ENCODE measurements around the gene KLK15.
"Not testable (repeated sequence)": the region's sequence is repeated elsewhere in the genome, so short reads cannot be mapped to it uniquely, and the experiment has no call there.

KLK15 gene

DNA sequence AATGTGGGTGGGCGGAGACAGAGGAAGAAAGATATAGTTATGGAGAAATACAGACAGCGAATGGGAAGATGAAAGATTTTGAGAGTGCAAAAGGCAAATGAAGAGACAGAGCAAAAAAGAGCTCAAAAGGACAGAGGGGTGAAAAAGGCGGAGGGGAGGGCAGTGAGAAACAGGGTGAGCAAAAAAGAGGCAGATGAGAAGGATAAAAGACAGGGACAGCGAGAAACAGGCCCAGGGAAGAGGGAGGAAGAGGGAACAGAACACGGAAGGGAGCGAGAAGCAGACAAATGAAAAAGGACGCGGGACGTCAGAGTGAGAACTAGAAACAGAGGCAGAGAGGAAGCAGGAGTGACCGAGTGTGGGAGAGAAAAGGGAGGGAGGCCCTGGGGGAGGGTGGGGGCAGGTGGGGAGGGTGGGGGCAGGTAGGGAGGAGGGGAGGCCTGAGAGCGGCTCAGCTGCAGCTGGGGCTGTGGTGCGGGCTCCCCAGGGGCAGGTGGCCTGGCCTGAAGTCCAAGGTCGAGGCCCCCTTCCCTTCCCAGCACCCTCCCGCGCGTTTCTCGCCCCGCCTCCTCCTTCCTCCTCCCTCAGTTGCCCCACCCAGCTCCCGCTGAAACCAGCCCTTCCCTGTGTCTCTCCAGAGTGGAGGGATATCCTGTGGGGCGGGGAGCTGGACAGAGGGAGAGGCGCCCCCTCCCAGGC, 12.7 kb downstream of the KLK15 start:
- no peak for DNase-seq (ENCODE audit: low read depth)

DNA sequence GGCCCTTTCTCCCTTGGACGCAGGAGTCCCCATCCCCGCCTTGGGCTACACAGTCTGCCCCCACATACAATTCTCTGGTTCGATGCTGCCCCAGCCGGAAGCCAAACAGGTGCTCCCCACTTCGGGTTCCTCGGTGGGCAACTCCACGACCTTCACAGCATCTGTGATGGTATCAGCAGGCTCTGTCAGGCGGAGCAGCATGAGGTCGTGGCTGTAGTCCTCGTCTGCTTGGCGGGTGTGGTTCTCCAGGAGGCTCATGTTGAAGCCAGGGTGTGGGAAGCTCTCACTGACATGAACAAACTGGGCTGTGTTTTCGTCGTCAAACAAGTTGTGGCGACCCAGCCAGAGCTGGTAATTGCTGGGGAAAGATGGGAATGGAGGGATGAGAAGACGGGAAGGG, 13.3 kb downstream of the KLK15 start:
- DNase-seq (ENCODE audit: low read depth): no peak

DNA sequence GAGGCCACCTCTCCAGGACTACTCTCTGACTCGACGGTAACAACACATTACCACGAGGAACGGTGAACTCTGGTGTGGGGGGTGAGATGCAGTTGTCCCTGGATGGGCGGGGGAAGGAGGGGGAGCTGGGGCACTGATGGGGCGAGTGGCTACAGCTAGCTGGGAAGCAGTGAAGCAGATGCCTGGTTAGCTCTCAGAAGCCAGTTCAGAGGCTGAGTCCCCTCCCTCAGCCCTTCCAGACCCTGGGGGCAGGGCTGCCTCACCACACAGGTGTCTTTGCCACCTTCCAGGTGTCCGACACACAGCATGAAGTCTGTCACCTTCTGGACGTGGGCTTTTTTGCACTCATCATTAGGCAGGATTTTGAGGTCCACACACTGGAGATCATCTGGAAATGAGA, 13.7 kb downstream of the KLK15 start:
- no peak for DNase-seq (ENCODE audit: low read depth)

DNA sequence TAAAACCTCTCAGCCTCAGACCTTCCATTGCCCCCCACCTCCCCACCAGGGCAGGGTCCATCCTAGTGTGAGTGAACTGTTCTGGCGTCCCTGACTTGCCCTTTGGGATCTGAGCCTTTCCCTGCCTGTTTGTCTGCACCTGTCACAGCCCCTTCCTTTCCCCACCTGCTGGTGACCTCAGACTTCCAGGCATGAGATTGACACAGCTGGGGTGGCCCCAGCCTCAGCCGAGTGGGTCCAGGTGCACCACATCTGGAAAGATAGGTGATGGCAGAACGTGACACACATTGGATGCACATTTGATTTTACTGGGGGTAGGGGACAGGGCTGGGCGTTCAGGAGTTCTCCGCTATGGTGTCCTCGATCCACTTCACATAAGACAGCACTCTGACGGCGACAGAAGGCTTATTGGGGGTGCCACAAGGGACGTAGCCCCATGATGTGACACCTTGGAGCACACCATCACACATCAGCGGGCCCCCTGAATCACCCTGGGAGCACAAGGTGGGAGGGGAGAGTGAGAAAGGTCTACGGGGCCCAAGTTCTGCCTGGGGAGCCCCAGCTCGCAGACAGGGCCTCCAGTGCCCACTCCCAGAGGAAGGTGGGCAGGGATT, 14.4 kb downstream of the KLK15 start:
- DNase-seq (ENCODE audit: low read depth): no peak

DNA sequence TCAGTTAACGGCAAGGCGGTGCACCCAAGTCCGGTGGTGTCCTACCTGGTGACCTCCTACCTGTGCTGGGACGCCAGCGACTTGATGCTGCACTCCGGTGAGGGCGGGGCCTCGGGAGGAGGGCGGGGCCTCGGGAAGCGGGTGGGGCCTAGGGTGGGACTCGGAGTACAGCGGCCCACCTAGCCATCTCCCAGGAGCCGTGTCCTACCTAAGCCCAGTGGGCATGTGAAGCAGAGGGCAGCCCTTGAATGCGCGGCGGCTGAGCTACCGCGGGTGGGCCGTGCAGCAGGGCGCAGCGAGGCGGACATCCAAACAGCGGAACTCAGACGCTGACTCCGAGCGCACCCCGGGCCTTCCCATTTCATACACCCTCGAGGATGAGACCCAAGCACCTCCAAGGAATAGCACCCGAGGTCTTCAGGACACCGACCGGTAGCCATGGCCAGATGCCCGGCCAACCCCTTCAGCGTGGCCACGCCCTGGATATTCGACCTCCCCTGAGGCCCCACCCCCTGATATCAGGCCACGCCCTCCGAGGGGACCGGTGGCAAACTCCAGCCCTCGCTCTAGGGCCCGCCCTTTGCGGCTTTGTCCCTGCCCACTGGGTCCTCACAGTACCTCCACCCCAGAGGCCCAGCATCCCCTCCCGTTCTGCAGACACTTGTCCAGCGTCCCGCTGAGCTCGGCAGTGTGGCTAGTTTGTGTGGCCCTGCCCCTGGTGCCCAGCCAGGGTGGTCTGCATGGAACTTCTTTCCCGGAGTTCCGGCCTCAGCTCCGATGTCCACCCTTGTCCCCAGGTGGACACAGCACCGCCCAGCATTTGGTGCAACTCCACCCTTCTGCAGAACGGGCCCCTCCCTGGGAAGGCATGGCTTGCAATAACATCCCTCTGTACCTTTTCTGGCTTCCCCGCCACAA, 15.2 kb downstream of the KLK15 start:
- peak; percentile 35 for DNase-seq (ENCODE audit: low read depth)

DNA sequence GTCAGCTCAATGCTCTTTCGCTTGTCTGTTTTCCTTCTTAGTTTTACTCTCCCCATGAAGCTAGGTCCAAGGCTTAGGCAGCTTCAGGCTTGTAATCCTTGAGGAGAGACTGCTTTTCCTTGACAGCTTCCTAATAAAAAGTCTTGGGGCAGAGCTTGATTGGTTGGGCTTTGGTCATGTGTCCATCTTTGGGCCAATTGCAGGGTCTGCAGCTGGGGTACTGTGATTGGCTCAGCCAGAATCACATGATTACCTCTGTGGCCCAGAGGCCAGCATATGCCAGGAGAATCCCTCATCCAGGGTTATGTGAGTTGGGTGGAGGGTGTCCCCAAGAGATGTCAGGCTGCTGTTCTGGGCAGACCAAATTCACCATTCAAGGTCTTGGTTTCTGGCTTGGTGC, 17.9 kb downstream of the KLK15 start:
- no peak for DNase-seq (ENCODE audit: low read depth)

DNA sequence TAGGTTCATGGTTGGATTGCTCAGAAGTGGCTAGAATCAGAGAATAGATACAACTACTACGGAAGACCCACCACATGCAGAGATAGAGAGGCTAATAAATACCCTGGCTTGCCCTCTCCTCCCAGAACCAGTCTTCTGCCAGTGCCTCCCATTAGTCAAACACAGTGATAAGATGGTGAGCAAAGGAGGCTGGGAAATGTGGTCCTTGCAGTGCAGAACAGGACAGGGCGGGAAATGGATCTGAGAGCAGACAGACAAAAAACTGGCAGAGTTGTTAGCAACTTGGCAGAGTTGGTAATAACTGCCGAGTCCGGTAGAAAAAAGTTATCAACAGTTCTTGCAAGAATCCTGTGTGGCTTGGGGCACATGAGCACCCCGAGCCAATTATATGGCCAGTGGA, 18.5 kb downstream of the KLK15 start:
- DNase-seq (ENCODE audit: low read depth): no peak

DNA sequence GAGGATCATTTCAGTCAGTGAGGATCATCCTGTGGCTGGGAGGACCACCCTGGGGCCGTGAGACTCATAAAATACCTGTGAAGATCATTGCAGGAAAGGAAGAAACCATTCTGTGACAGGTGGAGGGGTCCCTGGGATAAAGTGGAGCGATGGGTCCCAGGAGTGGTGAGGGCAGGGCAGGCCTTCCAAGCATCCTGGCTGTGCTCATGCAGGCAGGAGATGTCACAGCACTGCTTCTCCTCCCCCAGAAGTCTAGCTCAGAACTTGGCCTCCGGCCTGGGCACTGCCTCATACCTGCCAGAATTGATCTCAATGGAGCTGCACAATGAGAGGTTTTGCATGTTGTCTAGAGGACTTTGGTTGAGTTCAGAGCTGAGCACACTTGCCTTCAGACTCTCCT, 20.9 kb downstream of the KLK15 start:
- DNase-seq (ENCODE audit: low read depth): no peak

DNA sequence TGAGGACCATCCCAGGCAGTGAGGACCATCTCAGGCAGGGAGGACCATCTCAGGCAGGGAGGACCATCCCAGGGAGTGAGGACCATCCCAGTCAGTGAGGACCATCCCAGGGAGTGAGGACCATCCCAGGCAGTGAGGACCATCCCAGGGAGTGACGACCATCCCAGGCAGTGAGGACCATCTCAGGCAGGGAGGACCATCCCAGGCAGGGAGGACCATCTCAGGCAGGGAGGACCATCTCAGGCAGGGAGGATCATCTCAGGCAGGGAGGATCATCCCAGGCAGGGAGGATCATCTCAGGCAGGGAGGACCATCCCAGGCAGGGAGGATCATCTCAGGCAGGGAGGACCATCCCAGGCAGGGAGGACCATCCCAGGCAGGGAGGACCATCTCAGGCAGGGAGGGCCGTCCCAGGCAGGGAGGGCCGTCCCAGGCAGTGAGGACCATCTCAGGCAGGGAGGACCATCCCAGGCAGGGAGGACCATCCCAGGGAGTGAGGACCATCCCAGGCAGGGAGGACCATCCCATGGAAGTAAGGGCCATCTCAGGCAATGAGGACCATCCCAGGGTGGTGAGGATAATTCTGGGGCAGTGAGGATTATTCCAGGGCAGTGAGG, 21.6 kb downstream of the KLK15 start:
- DNase-seq (ENCODE audit: low read depth): not testable (repeated sequence)

DNA sequence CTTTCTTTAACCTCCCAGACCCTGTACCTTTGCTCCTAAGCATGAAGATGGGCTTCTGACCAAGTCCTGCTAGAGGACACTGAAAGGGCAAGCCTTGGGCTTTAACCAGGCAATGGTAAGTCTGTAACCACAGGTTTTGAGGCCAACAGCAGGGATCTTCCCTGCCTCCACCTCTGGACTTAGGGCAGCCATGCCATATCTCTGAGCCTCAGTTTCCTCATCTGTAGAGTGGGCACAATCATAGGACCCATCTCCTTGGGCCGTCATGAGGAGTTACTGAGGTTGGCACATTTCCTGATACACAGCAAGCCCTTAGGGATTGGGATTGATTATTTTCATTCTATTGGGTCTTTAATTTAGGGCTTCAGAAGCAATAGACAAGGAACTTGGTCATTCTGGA, 24.5 kb downstream of the KLK15 start:
- no peak for DNase-seq (ENCODE audit: low read depth)

DNA sequence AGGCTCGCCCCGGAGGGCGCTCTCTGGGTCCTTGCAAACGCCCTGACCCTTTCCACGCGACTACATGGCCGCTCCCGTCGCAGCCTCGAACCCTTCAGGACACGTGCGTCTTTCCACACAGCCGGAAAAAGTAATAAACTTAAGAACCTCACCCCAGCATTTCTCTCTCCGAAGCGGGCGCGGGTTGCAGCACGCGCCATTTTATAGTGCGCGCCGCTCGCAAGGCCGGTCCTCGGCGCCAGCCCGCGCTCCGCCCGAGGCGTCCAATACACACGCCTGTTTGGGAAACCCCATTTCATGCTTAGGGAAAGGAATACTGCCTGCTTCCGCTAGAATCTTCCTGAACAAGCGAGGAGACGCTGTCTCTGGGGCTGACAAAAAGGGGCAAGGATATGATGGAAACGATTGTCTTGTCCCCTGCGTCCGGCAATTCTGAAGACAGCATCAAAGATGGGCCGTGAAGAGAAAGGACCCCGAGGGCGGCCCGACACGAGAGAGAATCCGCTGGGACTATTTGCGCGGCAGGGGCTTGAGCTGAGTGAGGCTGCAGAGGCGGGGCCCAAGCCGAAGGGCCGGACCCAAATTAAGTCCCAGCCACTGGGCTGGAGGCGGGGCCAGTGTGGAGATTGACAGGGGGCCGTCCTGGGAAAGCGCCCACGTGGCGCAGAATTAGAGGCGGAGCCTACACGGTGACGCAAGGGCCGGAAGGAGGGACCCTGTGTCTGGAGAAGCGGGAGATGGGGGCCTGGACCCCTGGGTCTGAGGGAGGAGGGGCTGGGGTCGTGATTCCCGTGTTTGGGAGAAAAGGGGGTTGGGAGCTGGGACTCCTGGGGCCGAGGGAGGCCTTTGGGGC, 28.7 kb downstream of the KLK15 start:
- DNase-seq (ENCODE audit: low read depth): peak; percentile 98

DNA sequence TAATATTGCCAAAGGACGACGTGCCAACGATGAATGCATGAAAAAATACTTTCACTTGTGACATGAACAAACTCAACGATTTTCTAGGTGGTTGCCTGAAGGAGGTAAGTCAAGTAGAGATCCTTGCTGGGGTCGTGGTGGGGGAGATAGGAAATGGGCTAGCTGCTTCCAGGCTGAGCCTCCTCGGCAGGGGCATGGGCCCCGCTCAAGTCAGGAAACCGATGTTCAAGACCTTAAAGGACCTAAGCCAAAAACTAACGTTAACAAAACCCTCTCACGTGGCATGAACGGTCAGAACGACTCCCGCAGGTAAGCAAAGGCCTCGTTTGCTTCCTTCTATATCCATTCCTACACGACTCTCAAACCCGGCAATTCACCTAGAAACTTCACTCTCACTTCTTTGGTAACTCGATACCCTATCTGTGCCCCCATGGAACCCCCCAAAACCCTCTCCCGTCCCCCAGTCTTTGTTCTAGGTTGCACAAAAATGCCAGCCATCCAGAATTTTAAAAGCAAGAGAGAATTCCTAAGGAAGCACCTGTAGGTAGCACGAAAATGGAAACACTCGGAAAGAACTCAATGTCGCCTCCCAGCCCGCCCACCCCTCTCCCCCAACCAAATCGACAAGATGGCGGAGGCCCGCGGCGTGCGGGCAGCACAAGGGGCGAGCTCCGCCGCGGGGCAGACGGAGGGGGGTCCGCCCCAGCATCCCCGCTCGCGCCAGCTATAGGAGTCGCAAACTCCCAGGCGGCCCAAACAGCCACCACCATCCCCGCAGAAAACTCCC, 29.5 kb downstream of the KLK15 start:
- DNase-seq (ENCODE audit: low read depth): no peak

DNA sequence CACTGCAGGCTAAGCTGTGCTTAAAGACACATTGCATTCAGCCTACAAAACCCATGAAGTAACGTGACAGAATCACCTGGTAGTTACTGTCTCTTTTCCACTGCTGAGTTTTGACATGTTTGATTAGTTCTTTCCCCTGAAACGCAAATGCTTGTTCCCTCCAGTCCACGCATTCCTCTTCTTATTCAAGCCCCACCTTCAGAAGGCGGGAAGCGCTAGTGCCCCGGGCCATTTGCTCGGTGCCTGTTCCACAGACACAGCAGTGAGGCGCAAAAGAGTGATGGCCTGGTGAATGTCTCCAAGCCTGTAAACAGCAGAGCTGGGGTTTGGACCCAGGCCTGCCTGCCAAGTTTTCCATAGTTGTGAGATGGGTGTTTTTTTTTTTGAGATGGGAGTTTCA, 32.3 kb downstream of the KLK15 start:
- no peak for DNase-seq (ENCODE audit: low read depth)

DNA sequence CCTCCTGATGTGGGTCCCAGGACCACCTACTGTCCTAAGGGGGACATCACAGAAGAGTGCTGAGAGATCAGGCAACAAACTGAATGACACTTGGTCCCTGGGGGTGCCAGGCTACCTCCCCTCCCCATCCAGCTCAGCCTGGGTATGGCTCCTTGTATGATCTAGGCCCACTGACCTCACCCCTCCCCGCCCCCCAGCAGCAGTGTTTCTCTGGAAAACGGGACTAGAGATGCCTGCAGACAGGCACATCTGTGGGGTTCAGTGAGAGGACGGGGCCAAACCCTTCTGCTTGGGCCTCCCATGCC, 33.9 kb downstream of the KLK15 start:
- no peak for DNase-seq (ENCODE audit: low read depth)

DNA sequence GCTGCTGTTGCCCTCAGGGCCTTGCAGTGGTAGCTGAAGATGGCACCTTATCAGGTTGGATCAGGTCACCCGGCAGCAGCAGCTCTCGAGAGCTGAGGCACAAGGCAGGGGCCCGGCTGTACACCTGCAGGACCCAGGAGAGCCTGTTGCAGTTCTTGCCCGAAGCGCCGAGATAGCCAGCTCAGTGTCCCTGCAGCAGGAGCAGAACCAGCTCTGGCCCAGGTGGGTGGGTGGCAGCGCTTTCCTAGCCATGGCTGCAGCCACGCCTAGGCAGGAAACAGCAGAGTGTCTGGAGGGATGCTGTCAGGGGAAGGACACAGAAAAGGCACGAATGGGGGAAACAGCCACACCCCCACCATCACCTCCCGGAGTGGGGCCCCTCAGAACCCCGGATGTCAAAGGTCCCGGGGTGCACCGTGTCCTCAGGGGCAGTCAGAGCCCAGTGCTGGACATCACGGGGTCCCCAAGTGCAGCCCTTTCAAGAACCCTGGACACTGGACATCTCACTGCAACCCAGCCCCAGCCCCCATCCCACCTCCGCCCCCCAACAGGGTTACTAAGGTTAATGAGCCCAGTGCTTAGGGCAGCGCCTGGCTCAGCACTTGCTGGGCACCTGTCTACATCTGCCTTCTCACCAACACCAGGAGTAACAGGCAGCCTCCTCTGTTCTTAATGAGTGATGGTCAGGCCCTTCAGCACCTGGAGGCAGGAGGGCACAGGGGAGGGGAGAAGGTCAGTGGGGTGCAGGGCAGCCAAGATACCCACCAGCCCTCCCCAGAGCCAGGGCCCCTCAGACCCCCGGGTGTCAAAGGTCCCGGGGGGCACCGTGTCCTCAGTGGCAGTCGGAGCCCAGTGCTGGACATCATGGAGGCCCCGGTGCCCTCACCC, 34.5 kb downstream of the KLK15 start:
- no peak for DNase-seq (ENCODE audit: low read depth)

DNA sequence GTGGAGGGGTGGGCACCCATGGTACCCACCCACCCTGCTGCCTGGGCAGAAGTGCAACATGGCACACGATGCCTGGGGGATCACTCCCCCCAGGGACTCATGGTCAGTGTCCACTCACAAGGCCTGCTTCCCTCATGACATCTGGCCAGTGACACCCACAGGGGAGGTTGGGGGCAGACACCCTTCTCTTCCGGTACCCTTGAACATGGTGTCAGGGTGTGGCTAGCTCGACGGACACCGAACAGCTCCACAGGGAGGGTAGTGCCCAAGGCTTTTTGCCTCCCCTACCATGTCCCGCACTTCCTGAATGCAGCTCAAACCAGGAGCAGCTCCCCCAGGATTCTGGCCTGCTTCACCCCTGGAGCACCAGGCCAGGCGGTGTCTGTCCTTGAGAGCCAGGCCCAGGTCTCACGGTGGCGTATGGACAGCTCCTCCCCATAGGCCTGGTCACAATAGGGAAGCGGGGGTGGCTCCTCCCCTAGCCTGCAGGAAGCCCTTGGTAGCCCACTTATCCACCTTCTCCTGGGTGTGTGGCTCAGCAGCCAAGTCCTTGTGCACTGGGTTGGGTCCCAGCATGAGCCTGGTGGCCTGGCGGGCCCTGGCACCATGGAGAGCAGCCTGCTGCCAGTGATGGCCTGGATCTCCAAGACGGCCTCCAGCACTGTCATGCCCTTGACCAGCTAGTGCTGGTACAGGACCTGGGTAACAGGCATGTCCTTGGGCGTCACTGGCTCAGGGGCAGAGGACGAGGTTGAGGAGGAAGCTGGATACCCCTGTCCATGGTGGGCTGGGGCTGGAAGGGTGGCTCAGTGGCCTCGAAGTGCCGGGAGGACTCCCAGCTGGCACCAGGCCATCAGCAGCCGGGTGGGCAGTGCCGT, 35.4 kb downstream of the KLK15 start:
- no peak for DNase-seq (ENCODE audit: low read depth)

DNA sequence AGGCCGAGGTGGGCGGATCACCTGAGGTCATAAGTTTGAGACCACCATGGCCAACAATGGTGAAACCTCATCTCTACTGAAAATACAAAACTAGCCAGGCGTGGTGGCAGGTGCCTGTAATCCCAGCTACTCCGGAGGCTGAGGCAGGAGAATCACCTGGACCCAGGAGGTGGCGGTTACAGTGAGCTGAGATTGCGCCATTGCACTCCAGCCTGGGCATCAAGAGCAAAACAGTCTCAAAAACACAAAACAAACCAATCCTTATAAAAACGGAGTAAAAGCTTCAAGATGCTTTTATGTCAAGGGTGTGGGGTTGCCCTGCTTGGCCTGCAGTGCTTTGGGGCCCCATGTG, 36.0 kb downstream of the KLK15 start:
- no peak for DNase-seq (ENCODE audit: low read depth)

DNA sequence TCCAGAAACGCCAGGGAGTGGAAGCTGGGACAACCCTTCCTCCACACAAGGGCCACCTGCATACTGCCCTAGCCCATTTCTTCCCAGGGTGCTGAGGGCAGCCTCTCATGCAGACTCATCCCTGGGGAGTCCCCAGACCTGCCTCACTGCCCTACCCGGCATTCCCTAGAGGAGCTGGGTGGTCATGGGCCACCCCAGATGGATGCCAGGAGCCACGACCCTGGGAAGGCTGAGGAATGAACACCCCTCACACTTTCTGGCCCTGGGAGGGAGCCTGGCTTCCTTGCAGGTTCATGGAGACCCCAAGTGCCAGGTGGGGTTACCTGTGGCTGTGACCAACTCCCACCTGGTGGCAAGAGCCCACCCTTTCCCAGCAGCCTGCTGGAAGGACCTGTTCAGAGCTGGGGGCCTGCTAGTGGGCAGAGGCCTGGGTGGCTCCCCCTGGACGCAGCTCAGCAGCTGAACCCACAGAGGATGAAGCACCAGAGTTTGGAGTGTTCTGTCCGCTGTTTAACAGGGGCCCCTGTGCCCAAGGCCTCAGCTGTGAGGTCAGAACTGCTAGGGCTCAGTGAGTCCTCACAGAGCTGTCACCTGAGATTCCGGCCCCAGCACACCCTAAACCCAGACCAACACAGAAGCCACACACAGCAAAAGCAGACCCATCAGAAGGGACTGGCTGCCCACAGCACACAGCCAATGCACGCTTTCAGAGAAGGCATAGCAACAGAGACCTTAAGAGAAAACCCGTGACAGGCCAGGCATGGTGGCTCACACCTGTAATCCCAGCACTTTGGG, 36.5 kb downstream of the KLK15 start:
- no peak for DNase-seq (ENCODE audit: low read depth)
